OCI-LY3 (cell line): ENCODE results near the gene IFT88.

ENCODE experiments used
- H2AFZ ChIP-seq: fragments of 200-600, 300-600 bp; shearing (Covaris generic); 2 replicates; pipeline ENCODE4 v1.6.0; 2014; ENCODE audit warnings: antibody characterized with exemption, low read depth, low read length
- H3K27ac ChIP-seq: fragments of 200-600, 300-600 bp; sonication (generic); 2 replicates; pipeline ENCODE4 v1.5.1; 2014; ENCODE audit warnings: mild to moderate bottlenecking, low read length, moderate library complexity, mixed read lengths
- H3K27me3 ChIP-seq: fragments of 200-600, 300-600 bp; sonication (generic); 2 replicates; pipeline ENCODE4 v1.6.1; 2014; ENCODE audit warnings: low read depth, low read length, mixed read lengths
- H3K36me3 ChIP-seq: fragments of 200-600, 300-600 bp; sonication (generic); replicated peaks from 2 replicates; pipeline ENCODE3; 2014; ENCODE audit warnings: low read depth, low read length, mixed read lengths
- H3K4me1 ChIP-seq: fragments of 300-600, 200-600 bp; sonication (generic); 2 replicates; pipeline ENCODE4 v1.6.1; 2014; ENCODE audit warnings: low read length, mixed read lengths
- H3K4me2 ChIP-seq: fragments of 200-600, 300-600 bp; sonication (generic); 2 replicates; pipeline ENCODE4 v1.6.1; 2014; ENCODE audit warnings: low read length, mixed read lengths
- H3K4me3 ChIP-seq: fragments of 300-600, 200-600 bp; sonication (generic); 2 replicates; pipeline ENCODE4 v1.5.1; 2014; ENCODE audit warnings: antibody characterized with exemption, mild to moderate bottlenecking, low read length, moderate library complexity
- H3K79me2 ChIP-seq: fragments of 300-600, 200-600 bp; shearing (Covaris generic); 2 replicates; pipeline ENCODE4 v1.6.1; 2014; ENCODE audit warnings: mild to moderate bottlenecking, low read length, mixed read lengths
- H3K9ac ChIP-seq: fragments of 300-600, 200-600 bp; shearing (Covaris generic); 2 replicates; pipeline ENCODE4 v1.6.0; 2014; ENCODE audit warnings: mild to moderate bottlenecking, low read length, moderate library complexity
- H3K9me3 ChIP-seq: fragments of 200-600, 300-600 bp; shearing (Covaris generic); 2 replicates; pipeline ENCODE4 v1.6.1; 2014; ENCODE audit warnings: low read length, mixed read lengths; ENCODE audit not compliant: insufficient read depth
- H4K20me1 ChIP-seq: fragments of 200-600, 300-600 bp; sonication (generic); 2 replicates; pipeline ENCODE4 v1.6.1; 2016; ENCODE audit warnings: low read length, mixed read lengths; ENCODE audit not compliant: insufficient read depth
- EZH2phosphoT487 ChIP-seq: fragments of 200-600 bp; shearing (Covaris generic); IDR thresholded peaks from 2 replicates; pipeline ENCODE4 v1.6.1; 2018; ENCODE audit warnings: antibody characterized with exemption, mixed run types, low read depth
- TF ChIP-seq, protein P1 (sequence below): fragments of 200-600, 300-600 bp; sonication (generic); IDR thresholded peaks from 2 replicates; pipeline ENCODE4 v1.5.1; 2014; ENCODE audit warnings: antibody characterized with exemption, low read length, low read depth

Gene IFT88

DNA sequence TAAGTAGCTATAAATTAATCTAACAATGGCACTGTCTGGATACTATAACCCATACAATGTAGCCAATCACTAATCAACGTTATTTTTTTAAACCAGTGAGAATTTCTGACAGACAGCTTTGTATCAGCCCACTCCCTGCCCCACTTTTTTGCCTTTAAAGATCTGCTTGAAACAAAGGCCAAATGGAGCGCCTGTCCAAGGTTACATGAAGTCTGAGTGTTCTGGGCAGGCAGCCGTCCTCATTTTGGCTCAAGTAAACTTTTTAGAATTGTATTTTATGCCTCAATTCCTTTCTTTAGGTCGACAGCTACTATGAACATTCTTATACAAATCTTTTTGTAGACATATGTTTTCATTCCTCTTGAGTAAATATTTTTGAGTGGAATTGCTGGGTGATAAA lies 6.2 kb downstream of the IFT88 start:
- Histone ChIP-seq H3K9me3 (no peaks in the 10 kb centered on the region), H3K79me2 (no peaks in the 10 kb centered on the region), H3K4me2 (no peak overlapping the region), H3K9ac (no peak overlapping the region), H3K36me3 (no peaks in the 10 kb centered on the region), H3K27me3 (no peaks in the 10 kb centered on the region), H2AFZ (no peak overlapping the region), H4K20me1 (no peaks in the 10 kb centered on the region), H3K4me1 (peaks cover 4% of the 10 kb centered on the region; the same call in 1 of the 2 replicates), H3K4me3 (no peak overlapping the region), H3K27ac (no peak overlapping the region)
- TF ChIP-seq, protein P1, sequence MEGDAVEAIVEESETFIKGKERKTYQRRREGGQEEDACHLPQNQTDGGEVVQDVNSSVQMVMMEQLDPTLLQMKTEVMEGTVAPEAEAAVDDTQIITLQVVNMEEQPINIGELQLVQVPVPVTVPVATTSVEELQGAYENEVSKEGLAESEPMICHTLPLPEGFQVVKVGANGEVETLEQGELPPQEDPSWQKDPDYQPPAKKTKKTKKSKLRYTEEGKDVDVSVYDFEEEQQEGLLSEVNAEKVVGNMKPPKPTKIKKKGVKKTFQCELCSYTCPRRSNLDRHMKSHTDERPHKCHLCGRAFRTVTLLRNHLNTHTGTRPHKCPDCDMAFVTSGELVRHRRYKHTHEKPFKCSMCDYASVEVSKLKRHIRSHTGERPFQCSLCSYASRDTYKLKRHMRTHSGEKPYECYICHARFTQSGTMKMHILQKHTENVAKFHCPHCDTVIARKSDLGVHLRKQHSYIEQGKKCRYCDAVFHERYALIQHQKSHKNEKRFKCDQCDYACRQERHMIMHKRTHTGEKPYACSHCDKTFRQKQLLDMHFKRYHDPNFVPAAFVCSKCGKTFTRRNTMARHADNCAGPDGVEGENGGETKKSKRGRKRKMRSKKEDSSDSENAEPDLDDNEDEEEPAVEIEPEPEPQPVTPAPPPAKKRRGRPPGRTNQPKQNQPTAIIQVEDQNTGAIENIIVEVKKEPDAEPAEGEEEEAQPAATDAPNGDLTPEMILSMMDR, result no peak
- TF ChIP-seq EZH2phosphoT487, result no peak

DNA sequence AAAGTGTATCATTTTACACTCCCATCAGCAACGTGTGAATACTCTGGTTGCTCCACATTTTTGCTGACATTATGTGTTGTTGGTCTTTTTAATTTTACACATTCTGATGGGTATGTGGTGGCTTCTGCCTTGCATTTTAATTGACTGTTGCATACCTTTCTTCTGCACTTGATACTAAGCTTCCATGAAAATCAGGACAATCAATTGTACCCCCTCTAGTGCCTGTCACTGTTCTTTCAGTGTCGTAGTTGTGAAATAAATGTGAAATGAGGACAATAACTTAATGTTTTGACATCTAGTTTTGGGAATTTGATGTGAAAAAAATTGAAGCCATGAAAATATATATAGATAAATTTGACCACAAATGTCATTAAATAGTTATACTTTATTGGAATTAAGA lies 6.7 kb downstream of the IFT88 start:
- no peaks in the 10 kb centered on the region for H4K20me1 ChIP-seq
- H3K79me2 ChIP-seq, result no peaks in the 10 kb centered on the region
- H2AFZ ChIP-seq, result no peak overlapping the region

DNA sequence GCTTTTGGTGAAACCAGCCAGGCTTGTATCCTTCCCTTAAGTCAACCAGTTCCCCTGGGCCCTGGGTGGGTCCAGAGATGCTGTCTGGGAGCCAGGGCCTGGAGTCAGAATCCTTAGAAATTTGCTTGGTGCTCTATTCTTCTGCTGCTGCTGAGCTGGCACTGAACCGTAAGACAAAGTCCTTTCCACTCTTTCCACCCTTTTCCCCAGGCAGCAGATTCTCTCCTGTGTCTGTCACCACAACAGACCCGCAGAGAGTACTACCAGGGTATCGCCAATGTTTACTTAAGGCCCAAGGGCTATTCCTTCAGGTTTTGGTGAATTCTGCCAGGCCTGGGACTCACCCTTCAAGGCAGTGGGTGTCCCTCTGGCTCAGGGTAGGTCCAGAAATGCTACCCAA lies 12.2 kb downstream of the IFT88 start:
- H2AFZ ChIP-seq, result no peak overlapping the region
- H3K79me2 ChIP-seq, result no peaks in the 10 kb centered on the region
- no peak overlapping the region for H3K27ac ChIP-seq
- TF ChIP-seq EZH2phosphoT487, result no peak
- TF ChIP-seq, protein P1, result no peak
- no peak overlapping the region for H3K4me3 ChIP-seq
- no peaks in the 10 kb centered on the region for H3K27me3 ChIP-seq
- peaks cover 18% of the 10 kb centered on the region for H3K36me3 ChIP-seq
- no peaks in the 10 kb centered on the region for H3K4me1 ChIP-seq
- no peak overlapping the region for H3K9ac ChIP-seq
- no peaks in the 10 kb centered on the region for H3K9me3 ChIP-seq
- H3K4me2 ChIP-seq, result no peak overlapping the region
- H4K20me1 ChIP-seq, result no peaks in the 10 kb centered on the region

More for the DNA sequence above, 6.7 kb downstream of the IFT88 start:
- Histone ChIP-seq H3K9ac (no peak overlapping the region), H3K36me3 (no peaks in the 10 kb centered on the region), H3K4me3 (no peak overlapping the region), H3K27ac (no peak overlapping the region), H3K4me1 (peaks cover 4% of the 10 kb centered on the region; the same call in 1 of the 2 replicates), H3K9me3 (no peaks in the 10 kb centered on the region), H3K4me2 (no peak overlapping the region), H3K27me3 (no peaks in the 10 kb centered on the region)
- TF ChIP-seq, protein P1, result no peak
- no peak for TF ChIP-seq EZH2phosphoT487

DNA sequence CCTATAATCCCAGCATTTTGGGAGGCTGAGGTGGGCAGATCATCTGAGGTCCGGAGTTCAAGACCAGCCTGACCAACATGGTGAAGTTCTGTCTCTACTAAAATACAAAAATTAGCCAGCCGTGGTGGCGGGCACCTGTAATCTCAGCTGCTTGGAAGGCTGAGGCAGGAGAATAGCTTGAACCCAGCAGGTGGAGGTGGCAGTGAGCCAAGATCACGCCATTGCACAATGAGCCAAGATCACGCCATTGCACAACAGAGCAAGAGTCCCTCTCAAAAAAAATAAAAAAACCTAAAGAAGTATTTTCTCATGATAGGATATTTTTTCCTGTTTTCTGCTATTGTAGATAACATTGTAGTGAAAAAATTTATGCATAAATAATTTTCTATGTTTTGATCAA lies 13.3 kb downstream of the IFT88 start:
- Histone ChIP-seq H3K27me3 (no peaks in the 10 kb centered on the region), H3K79me2 (no peaks in the 10 kb centered on the region), H3K9me3 (no peaks in the 10 kb centered on the region), H3K4me3 (no peak overlapping the region), H3K27ac (no peak overlapping the region), H3K4me1 (no peaks in the 10 kb centered on the region), H3K36me3 (peaks cover 26% of the 10 kb centered on the region), H2AFZ (no peak overlapping the region), H4K20me1 (no peaks in the 10 kb centered on the region), H3K9ac (no peak overlapping the region), H3K4me2 (no peak overlapping the region)
- TF ChIP-seq, protein P1, result no peak
- TF ChIP-seq EZH2phosphoT487, result no peak
